T47D (cell line): Measurements from ENCODE around the gene OR2AT4.

Source experiments
- DNase-seq, 2 experiments: peaks; one replicate each; pipeline versions ENCODE4 v3.0.0 to v3.0.0-alpha.2; 2011 to 2012; ENCODE audit warnings: low read depth in 1 of 2, low spot score in 1 of 2
- JUND ChIP-seq: IDR thresholded peaks from 2 replicates; pipeline ENCODE4 v1.6.1; 2012; ENCODE audit warnings: low read depth
- in situ Hi-C: cut with HindIII; loops from 2 replicates; pipeline ENCODE4 v1.10.0; 2016; ENCODE audit warnings: low sequenced_read_pairs, low pct_unique_long_range_greater_than_20kb

OR2AT4 gene

DNA sequence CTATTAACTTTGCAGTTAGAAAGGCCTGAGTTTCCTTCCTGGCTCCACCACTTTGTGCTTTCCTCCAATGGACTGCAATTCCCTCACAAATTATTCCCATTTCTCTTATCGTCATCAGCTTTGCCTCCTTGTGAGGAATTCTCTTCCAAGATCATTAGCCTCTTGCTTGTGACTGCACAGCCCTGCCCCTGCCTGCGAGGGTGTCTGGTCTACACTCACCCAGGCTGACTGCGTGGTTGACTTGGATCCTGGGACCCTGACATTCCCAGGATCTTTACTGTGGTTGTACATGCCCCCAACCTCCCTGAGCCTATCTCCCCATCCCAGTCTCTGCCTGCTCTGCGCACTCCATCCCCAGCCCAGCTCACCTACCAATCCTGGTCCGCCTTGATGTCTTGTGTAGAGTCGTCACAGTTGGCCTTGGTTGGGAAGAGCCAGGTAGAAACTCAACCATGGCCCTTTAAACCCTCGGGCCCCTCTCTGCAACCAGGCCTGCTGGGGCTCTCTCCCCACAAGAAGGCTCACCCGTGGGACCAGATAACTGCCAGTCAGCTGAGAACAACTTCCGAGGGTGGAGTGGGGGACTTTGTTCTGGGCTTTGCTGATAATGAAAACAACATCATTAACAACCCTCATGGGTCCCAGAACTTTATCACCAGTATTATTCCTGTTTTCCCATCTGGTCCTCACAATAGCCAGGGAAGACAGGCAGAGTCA is at the start of gene OR2AT4:
Gene OR2AT4 (minus strand): TSS at position 421 of the 717 bp plus-strand sequence.
- no peak for TF ChIP-seq JUND
- DNase-seq, result no peak
- in situ Hi-C loops, result no loop called here

DNA sequence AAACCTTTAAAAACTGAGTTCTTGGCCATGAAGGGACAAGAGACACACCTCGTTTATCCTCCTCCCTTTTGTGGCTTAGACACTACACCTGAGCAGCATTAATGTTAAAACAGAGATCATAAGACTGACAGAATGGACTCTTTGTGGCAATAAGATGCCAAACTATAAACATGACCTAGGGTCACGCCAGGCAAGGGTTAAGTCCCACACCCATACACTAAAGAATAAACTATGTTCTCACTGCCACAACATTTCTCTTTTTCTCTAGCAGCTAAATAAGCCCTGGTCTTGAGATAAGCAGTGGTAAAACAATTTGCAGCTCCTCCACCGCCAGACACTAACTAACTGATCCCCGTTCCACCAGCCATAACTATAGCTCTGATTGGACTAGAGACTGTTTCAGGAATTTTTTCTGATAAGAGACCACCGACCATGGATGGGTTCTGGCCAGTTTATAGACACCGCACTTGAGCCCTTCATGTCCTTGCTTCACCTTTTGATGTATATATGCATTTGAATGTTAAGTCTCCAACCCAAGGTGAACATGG is 49.4 kb upstream of the OR2AT4 start:
- in situ Hi-C loops, result no loop called here
- DNase-seq, result no peak
- no peak for TF ChIP-seq JUND

DNA sequence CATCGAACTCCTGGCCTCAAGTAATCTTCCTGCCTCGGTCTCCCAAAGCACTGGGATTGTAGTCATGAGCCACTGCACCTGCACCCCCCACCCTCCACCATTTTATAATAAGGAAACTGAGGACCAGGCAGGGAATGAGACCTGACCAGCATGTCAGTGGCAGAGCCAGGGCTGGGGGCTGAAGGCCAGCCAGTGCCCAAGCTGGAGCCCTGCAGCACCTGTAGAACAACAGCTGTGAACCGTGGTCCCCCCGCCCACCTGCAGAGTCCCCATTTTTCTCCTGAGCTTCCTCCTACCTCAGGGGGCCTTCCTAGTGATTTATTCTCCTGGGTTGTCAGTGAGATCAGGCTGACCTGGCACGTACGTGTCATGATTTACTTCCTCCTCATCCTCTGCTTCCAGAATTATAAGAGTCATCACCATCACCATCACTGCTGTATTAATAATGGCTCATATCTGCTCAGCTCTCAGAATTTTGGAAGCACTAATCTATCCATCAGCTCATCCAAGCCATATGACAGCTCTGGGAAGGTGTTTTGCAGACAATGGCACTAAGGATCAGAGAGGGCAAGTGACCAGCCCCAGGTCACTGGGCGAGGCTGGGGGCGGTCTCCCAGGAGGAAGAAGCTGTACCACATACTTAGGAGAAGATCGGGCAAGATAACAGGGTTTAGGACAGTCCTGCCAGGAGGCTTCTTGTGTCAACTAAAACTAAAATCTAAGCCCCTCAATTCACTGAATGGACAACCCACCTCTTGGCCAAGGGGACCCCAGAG is 48.7 kb upstream of the OR2AT4 start:
- no peak for TF ChIP-seq JUND
- no peak for DNase-seq
- in situ Hi-C loops, result no loop called here

DNA sequence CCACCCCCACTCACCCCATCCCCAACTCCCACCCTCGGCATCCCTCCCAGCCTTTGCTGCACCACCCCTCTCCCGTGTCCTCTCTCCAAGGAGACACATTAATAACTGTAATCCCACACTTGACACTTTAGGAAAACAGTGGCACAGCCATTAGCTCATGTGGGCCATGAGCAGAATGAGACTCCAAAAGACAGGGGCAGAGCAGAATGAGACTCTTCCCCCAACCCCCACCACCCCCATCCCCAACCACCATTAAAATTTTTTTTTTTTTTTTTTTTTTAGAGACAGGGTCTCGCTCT is 48.0 kb upstream of the OR2AT4 start:
- no peak for TF ChIP-seq JUND
- in situ Hi-C loops, result no loop called here
- no peak for DNase-seq

DNA sequence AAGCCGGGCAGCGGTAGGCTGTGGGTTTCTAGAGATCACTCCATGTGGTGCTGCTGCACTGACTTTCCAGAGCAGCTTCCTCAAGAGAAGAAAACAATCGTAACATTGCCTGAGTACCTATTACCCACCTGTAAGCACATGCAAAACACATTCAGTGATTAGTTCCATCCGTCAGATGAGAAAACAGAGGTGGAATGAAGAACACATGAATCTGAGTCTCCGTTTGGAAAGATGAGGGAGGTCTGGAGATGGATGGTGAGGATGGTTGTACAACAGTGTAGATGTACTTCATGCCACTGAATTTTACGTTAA is 46.7 kb upstream of the OR2AT4 start:
- in situ Hi-C loops, result no loop called here
- DNase-seq, result no peak
- no peak for TF ChIP-seq JUND

DNA sequence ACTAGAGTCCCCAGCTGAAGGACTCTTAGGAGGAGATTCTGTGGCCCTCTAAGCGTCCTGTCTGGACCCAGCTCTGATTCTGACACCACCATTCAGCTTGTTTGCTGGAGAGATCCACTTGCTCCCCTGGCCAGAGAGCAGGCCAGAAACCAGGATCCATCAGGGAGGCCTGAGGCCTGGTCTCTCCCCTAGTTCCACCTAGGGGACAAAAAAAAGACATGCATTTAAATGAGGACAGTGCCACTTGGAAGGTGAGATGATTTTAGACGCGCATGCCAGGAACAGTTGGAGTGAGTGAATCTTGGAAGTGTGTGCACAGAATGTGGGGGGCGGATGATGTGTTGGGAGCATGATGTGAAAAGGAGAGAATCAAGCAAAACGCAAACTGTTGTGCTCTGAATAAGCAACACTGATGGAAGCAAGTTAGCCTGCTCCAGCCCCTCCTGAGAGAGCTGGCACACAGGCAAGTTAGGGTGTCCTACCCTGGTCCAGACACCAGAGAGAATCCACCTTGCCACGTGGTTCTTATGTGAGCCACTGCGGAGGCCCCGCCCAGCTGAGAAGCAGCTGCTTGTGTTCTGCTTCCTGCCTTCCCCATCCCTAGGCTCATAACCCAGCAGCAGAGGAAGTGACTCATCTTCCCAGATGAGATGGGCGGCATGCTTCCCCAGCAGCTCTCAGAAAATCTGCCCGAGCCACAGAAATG is 46.2 kb upstream of the OR2AT4 start:
- in situ Hi-C loops, result no loop called here
- TF ChIP-seq JUND, result no peak
- no peak for DNase-seq

DNA sequence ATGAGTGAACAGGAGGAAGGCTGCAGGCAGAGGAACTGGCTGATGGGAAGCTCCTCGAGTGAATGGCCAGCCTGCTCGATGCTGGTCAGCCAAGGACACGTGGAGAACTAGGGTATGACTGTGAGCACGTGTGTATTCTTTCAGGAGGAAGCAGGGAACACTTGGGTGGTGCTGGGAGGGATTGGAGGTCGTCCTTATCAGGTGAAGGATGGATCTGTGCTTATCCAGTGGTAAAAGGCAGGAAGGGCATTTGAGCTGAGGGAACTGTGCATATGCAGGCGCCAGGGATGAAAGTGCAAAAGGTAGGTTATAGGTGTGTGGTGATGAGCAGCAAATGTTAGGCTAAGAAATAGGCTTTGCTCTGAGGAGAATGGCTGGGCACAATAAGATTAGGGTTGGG is 44.5 kb upstream of the OR2AT4 start:
- TF ChIP-seq JUND, result no peak
- in situ Hi-C loops, result no loop called here
- DNase-seq, result no peak

DNA sequence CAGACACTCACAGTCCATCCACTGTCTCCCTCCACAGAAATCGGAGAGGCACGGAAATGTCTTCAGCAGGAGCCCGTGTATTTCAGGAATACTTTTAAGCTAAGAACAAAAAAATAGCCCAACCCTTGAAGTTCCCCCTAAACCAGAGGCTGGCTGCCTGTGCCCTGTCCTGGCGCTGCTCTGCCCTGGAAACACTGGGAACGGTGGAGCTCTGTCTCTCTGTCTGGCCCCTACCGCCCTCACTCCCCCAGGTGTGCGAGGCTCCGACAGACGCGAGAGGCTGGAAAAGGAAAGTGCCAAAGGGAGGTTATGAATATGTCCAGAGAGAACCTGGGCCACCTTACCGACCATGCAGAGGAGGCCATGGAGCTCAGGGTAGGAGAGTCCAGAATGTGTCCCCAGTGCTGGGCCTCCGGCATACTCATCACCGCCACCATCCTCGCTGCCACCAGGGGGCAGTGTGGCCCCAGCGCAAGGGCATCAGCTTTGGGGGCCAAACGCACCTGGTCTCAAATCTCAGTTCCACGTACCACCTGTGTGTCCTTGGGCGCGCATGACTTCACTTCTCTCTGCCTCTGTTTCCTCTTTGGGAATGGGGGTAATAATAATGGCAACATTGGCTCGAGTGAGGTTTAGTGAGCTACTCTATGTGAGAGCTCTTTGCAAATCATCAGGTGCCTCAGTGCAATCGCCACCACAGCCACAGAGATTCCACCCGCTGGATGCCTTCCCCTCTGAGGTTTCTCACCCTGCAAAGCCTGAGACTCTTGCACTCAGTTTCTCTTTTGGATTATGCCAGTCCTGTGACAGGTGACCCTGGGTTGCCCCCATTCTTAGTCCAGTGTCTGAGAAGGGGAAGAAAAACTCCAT is 43.8 kb upstream of the OR2AT4 start:
- in situ Hi-C loops, result no loop called here
- DNase-seq, result peak; percentile 49 to 62
- TF ChIP-seq JUND, result no peak

DNA sequence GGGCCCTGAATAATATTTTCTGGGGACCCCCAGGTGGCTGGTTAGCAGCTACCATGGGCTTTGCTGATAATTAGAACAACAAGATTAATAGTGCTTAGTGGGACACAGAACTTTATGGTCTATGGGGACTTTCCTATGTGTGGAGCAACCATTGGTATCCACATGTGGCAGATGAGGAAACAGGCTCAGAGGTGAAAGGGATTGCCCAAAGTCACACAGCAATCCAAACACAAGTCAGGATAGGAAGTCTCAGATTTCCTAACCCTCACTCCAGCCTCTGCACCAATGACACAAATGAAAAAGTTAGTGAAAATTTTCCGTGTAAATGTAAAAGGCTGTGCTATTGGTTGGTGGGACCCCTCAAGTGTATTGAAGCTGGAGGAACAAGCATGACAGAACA is 39.0 kb upstream of the OR2AT4 start:
- DNase-seq, result no peak
- in situ Hi-C loops, result no loop called here
- TF ChIP-seq JUND, result no peak

DNA sequence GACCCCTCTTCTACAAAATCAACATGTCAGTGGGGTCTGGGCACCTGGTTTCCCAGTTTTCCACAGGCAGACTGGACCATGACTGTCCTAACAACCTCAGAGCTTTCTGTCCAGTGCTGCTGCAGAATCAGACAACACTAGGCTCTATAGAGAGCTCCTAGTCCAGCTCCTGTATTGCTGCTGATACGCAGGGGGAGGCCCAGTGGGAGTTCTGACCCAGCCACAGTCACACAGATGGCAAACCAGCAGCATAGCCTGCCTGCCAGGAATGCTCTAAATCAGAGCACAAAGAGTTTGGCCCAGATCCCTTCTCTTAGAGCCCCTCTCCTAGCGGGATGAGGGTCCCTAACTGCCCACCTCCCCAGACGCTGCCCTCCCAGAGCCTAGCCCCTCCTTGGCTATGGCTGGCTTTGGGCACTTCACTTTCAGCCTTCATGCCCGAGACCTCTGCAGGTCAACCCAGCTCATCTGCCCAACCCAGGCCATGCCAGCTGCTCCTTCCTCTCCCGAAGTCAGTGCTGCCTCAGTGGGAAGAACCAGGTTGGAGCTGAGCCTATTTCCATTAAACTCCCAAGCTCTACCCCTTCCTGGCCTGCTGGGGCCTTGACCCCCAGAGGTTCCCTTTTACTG is 38.5 kb upstream of the OR2AT4 start:
- no peak for TF ChIP-seq JUND
- in situ Hi-C loops, result no loop called here

DNA sequence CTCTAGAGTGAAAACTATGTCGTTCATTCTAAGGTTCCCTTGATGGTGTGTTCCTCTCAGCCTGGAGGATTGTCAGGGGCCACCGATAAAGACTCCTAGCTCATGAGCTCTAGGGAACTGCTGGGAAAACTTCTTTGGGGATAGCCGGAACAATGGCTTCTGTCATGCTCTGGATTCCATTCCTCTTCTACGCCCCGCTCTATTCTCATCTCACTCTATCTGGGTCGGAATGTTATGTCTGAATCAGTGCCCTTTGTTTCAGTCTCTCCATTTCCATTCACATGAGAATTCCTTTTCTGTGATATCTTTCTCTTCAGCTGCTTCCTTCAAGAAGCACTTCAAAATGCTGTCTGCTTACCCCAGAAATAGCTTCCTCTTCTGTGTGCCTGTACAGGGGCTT is 37.3 kb upstream of the OR2AT4 start:
- no peak for TF ChIP-seq JUND
- in situ Hi-C loops, result no loop called here

More for the DNA sequence above, 38.5 kb upstream of the OR2AT4 start:
- DNase-seq, result no peak

DNA sequence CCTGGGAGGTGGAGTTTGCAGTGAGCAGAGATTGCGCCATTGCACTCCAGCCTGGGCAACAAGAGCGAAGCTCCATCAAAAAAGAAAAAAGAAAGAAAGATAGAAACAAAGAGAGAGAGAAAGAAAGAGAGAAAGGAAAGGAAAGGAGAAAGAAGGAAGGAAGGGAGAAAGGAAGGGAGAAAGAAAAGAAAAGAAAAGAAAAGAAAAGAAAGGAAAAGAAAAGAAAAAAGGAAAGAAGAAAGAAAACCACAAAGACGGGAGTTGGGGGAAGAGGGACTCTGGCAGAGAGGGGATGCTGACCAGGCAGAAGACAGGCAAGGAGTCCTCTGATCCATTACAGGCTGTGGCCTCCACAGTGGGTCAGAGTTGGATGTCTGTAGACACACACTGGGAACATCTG is 35.4 kb upstream of the OR2AT4 start:
- TF ChIP-seq JUND, result no peak
- in situ Hi-C loops, result no loop called here
- no peak for DNase-seq

More for the DNA sequence above, 37.3 kb upstream of the OR2AT4 start:
- DNase-seq, result no peak
